ENCODE data around the gene DDX31.

The DDX31 gene

DNA sequence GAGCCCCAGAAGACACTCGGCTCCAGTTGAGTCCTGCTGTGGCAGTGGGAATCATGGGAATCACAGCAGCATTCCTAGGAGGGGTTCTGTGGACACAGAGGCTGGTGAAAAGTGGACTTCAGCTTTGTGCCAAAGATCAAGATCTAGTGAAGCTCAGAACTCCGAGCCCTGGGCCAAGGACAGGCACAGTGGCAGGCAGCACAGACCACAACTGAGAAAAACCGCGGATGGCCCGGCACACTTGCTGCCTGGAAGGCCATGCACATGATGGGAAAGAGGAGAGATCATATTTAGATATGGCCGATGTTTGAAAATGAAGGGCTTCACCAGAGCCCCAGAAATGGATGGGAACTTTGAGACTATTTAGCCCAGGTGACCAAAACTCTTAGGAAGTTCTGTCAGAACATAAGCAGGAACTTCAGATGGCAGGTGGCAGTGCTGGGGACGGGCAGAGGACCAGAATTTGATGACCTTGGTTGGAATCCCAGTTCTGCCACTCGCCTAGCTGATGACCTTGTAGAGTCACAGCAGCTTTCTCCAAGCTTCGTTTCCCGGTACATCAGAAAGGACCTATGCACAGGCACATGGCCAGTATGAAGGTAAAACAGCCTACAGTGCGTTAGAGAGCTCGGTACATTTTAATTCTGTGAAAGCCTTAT is 69.3 kb downstream of the DDX31 start:
- FAIRE-seq (no peak), DNase-seq (ENCODE audit: insufficient read length, low spot score) (no peak)

DNA sequence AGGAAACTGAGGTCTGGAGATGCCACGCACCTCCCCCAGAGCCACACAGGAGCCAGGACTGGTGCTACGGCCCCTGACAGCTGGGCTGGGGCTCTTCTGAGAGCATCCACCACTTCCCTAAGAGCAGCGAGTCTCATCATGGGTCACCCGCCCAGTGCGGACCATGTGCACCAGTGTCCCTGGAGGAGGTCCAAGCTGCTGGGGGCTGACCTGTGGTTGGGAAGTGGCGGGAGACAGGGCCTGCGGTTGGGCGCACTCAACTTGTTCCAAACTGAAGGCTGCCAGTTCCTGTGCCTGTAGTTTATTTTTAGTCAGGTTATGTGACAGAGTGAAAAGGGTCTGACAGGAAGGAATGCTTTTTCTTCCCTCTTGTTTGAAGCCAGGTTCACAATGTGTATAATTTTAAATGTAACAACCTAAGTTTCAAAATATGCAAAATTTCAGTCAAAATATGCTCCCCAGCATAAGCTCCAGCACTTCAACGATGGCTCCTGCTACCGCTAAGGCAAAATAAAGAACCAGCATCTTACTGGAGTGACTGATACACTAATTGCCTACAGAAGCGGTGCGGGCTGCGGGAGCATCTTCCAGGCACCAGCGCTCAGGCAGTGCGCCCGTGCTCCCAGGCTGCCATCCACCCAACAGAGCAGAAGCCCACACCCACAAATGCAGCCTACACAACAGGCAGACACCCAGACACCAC is 72.6 kb downstream of the DDX31 start:
- no peak for DNase-seq (ENCODE audit: insufficient read length, low spot score)
- FAIRE-seq, result no peak

DNA sequence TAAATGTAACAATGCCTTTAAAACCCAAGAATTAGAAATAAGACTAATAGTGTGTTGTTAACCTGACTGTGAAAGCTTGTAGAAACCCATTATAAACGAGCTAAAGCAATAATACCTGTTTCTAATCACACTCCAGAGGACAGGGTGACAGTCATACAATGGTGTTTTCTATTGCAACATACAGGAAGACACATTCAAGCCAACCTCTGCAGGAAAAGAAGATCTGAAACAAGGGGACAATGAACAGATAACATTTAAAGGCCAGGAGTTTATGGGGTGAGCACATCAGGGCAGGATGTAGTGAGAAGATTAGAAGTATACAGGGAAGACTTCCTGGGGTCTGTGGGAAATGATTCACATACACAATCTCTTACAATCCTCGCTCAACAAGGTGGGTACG is 73.6 kb downstream of the DDX31 start:
- DNase-seq (ENCODE audit: insufficient read length, low spot score) (no peak), FAIRE-seq (no peak)

DNA sequence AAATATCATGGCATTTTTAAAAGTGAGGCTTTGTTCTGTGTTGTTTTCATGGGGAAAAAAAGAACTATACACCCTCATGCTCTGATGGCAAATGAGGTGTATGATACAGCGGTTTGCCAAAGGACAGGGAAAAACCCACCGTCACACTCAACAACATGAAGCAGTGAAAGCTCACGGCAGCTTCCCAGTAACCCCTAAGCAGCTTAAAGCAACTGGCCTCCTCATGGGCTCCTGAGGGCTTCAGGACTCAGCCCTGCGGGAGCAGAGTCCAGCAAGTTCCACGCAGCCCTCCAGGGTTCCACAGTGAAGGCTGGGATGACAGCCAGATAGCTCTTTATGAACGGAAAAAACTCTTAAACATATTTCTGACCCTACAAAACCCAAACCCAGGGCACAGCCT is 74.5 kb downstream of the DDX31 start:
- no peak for DNase-seq (ENCODE audit: insufficient read length, low spot score)

DNA sequence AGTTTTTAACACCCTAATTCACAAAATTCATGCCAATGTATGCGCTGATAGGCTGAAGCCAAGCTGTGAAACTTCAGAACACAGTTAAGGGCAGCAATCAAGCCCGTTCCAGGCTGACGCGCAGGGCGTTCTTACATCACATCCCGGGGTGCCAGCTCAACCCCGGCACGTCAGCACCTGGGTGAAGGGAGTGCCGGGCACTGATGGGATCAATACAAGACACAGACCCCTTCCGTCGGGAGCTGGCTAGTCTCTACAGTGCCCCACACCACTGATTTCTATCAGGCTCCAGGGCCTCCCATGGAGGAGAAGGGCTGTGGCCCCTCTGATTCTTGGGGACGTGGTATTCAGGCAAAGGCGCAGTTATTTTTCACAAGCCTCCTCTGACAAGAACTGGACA is 75.4 kb downstream of the DDX31 start:
- no peak for FAIRE-seq

More for the DNA sequence above, 74.5 kb downstream of the DDX31 start:
- no peak for FAIRE-seq

DNA sequence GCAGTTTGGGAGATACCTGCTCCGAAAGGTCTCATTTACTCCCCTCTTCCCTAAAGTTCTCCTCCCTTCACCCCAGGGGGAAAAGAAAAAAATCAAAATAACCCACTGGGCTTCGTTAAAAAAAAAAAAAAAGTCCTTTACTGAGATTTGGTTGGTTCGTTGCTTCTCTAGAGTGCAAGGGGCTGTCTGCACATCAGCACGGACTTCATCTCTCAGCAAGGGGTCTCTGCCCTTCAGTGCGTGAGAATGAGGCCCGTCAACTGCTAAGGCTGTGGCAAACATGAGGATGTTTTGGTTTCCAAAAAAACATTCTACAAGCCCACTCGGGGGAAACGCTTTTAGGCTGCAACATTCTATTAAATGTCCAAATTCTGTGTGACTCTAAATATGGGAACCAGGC is 77.3 kb downstream of the DDX31 start:
- no peak for FAIRE-seq
- DNase-seq (ENCODE audit: insufficient read length, low spot score), result no peak

More for the DNA sequence above, 75.4 kb downstream of the DDX31 start:
- no peak for DNase-seq (ENCODE audit: insufficient read length, low spot score)

DNA sequence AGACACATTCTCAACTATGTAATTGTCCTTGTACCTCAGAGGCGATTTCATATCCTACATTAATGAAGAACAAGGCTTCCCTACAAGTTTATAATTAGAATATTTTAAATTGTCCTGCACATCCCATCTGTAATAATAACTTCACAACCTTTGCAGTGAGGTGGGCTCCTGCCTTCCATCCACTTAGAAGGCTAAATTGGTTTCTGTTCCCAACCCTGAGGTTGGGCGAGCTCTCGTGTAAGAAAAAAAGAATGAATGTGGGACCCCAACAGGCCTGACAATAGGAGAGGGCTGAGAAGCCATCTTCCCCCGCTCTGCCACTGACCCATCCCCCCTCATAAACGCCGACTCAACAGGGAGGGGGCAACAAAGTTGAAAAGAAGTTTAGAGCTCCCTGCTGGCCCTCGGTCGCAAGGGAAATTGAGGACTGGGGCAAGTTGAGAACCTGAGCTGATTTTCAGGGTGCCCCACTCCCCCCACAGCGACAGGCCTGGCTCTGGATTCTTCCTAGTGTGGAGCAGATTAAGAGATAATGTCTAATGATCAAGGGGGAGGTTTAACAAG is 78.0 kb downstream of the DDX31 start:
- DNase-seq (ENCODE audit: insufficient read length, low spot score), result no peak
- no peak for FAIRE-seq

DNA sequence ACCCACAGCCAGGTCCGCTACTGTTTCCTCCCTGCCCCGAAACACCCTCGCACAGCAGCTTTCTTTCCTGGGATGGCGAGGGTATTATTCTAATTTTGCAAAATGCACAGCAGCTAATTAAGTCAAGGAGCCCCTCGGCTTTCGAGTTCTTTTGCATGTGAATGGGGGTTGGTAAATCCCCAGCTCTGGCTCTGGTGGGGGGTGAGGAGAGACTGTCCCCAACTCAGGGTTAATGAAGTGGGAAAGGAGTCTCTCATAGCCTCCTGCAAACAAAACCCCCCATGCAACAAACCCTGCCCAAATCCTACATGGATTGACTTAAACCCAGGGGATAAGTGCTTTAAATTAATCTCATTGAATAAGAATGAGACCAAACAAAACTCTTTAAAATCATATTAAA is 78.5 kb downstream of the DDX31 start:
- FAIRE-seq (no peak), DNase-seq (ENCODE audit: insufficient read length, low spot score) (no peak)

DNA sequence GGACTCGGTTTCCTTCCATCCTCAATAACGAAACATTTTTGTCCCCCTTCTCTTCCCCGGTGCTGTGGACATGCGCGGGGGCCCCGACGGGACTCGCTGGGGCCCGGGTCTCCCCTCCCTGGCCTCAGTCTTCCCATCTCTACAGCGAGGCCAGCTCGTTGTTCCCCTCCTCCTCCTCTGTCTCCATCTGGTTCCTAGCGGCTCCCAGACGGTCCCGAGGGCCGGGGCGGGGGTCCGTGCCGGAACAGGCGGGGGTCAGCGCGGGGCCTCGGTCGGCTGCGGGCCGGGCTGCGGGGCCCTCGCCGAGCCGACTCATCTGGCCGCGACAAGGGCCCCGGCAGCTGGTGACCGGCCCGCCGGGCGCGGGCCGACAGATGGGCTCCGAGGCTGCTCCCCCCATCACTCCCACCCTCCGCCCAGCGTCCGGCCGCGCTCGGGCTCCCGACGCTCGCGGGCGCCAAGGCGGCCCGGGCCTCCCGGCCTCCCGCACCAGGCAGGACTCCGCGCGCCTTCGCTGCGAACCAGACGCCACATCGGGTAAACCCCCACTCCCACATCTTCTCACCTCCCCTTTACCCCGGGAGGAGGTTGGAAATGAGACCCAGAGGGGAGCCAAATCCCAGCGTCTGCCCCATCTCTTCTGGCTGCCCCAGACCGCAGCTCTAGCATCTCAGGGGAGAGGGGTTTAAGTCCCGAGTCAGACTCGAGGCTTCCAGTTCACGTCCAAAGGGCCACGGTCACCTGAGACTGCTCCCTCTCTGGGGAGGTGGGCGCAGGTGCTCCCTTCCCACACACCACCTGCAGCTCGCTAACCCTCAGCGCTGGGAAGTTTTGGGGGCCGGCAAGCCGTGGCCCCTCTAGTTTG is 79.2 kb downstream of the DDX31 start:
- FAIRE-seq (no peak), DNase-seq (ENCODE audit: insufficient read length, low spot score) (no peak)

DNA sequence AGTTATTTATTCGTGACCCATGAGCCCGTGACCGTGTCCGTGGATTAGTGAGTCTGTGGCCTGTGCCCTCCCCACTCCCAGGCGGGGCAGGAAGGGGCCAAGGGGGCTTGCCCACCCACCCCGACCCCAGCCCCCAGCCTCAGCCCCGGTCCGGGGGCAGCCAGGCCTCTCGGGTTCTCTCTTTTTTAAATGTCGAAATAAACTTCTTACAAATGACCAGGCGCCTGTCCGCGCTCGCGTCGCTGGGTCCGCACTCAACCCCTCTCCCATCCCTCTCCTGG is 79.8 kb downstream of the DDX31 start:
- FAIRE-seq, result no peak
- no peak for DNase-seq (ENCODE audit: insufficient read length, low spot score)

DNA sequence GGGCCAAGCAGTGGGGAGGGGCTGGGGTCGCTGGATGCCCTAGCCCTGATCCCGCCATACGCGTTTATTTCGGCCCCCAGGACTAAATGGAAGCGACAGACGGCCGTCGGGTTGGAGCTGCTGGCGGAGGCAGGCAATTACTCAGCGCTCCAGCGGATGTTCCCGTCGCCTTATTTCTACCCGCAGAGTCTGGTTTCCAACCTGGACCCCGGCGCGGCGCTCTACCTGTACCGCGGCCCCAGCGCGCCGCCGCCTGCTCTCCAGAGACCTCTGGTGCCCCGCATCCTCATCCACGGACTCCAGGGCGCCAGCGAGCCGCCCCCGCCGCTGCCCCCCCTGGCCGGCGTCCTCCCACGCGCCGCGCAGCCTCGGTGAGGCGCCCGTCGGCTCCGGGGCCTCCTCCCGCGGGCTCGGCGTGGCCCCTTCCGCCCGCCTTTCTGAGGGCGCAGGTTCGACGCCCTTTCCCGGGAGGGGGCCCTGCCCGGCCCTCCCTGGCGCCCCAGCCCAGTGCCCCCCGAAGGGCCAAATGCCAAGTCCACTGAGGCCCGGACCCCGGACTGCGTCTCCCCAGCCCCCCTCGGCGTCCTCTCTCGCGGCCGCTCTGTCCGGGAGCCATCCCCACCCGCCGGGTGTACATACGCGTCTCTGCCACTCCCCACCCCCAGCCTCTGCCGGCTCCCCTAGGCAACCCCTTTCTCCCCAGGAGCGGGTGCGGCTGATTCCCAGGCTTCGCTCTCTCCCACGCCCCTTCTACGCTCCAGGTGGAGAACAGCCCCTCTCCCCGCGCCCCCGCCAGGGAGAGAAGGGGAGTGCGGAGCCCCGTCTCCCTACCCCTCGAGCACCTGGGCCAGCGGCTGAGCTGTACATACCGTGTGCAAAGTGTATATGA is 80.4 kb downstream of the DDX31 start:
- no peak for FAIRE-seq
- no peak for DNase-seq (ENCODE audit: insufficient read length, low spot score)

DNA sequence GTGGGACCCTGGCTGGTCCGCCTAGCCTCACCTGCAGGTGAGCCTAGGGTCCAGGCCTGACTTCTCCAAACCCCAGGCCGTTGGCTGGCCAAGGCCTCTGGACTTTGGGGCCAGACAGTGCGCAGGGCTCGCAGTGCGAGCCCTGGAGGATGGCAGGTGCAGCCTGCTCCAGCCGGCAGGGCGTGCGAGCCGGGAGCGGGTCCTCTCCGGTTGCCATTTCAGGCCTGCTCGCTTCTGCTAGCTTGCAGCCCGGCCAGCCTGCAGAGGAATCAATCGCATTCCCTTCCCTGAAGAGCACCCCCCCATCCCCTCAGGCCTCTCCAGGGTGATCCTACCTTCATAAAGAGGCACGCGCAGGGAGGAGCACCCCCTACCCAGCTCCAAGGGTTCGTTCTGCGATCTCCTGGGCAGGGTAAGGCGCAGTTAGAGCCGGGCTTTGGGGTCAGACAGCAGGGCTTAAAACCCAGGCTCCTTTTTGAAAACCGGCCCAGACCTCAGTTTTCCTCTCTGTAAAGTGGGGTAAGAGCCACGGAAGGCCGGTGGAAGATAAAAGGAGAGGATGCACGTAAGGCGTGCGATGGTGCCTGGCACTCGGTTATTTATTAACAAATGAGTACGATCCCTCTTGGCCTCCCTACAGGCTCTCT is 81.2 kb downstream of the DDX31 start:
- FAIRE-seq (no peak), DNase-seq (ENCODE audit: insufficient read length, low spot score) (no peak)

DNA sequence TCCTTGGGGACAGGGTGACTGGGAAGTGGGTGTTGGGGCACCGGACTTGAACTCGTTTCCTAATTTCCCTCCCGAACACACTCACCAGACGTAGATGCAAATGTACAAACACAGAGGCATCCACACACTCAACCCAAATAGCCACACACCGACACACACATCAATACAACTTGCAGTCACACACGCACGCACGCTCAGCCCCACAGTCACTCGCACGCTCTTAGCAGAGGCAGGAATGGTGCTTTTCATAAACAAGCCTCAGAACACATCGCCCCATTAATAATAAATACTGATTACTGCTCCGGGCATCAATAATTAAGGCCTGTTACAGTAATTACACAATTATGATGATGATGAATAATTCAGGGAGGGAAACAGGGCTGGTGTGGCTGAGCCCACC is 81.7 kb downstream of the DDX31 start:
- DNase-seq (ENCODE audit: insufficient read length, low spot score), result no peak
- no peak for FAIRE-seq

DNA sequence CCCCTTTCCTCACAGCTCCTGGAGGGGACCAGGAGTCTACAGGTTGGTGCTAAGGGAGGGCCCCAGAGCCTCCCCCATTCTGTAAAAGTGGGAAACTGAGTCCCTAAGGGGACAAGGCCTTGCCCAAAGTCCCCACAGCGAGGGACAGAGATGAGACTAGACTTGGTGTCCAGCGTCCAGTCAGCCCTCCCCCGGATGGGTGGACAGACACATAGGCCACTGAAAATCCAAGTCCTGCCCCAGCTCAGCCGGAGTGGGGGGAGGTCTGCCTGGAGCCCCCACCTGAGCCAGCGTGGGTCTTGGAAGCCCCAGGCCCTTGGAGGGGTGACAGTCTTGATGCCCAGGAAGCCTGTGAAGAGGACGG is 82.2 kb downstream of the DDX31 start:
- DNase-seq (ENCODE audit: insufficient read length, low spot score), result no peak
- no peak for FAIRE-seq

DNA sequence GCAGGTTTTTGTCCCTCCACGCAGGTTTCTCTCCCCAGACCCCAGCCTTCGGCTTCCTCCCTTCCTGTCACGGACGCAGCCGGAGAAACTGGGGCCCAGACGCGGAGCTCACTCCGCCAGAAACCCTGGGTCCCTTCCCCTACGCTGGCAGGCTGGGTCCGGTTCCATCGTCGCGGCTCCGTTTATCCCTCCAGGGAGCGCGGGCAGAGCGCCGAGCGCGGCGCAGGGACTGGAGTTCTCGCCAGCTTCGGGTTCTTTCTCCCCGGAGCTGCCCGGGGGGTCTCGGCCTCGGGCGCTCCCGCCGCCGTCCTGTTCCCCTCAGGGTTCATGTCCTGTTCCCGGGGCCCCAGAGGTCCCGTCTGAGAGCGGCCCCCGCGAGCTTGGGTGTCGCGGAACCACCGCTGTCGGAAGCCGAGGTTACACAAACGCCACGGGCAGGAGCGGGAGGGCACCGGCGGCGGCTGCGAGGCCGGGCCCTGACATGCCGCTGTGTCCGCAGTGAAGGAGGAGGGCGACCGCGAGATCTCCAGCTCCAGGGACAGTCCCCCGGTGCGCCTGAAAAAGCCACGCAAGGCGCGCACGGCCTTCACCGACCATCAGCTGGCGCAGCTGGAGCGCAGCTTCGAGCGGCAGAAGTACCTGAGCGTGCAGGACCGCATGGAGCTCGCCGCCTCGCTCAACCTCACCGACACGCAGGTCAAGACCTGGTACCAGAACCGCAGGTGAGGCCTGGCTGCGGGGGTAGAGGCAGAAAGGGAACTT is 82.8 kb downstream of the DDX31 start:
- no peak for FAIRE-seq
- DNase-seq (ENCODE audit: insufficient read length, low spot score), result no peak

DNA sequence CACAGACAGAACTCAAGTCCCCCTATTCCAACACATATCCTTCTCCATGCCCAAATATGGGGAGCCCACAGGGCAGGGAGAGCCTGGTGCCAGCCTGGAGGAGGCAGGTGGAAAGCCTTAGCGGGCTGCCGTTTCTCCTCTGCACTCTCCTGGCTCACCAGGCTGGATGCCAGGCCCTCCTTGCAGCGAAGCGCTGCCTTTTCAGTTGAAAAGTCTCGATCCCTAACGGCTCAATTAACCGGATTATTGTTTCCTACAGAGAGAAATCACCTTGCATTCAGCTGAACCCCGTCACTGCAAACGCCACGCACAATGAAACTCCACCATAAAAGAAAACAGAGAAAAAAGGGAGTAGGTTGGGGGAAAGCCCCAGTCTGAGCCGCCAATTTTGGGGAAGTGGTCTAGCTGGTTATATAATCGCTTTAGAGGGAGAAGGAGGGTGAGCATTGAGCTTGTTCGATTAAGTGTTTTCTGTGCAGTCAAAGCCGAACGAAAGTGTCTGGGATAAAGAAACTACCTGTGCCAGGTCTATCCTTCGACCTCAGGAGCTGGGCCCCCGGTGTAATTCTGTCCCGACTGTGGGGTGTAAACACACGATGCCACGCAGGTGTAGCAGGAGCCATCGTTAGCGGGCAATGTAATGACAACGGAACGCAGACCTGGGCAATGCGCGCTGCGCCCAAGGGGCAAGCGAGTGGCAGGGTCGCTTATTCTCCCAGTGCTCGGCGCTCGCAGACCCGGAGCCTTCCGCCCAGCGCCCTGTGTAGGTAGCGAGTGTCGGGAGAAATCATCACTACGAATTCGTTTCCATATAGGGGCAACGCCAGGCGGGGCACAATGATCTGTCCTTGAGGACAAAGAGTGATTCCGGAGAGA is 83.6 kb downstream of the DDX31 start:
- DNase-seq (ENCODE audit: insufficient read length, low spot score) (no peak), FAIRE-seq (no peak)

DNA sequence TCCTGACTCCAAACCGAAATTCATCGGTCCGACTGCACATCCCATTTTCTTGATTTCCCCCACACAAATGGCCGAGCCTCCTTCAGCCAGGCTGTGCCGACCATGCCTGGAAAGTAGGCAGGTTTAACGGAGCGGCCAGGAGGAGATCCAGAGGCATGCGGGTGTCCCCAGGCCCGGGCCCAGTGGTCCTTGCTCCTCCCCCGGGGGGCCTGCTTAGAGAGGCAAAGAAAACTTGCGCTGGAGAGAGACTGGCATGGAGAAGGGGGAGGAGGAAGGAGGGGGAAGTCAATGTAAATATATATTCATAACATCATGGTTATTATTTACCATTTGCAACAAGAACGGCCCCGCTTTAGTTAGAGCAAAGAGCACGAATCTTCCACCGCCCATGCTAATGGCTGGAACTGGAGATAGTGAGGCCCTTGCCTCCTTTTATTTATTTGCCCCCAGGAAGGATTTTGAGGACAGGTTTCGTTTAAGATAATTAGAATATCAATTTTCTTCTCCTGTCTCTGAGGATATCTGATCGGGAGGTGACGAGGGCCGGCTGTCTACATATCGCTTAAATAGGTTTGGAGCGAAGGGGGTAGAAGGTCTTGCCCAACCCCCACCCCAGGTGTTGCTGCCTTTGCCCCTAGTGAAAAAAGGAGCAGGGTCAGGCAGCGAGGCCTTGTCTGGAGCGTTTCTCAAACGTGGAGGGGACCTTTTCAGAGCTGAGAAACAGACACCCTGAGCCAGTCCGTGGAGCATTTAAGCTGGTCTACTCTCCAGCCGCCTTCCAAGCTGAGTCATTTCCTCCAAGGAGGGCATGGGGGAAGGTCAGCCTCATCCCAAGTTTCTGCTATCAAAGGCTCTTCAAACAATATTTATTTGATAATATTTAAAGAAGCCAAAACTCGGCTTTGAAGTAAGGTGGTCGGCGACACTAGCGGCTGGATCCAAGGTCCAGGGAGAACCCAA is 84.9 kb downstream of the DDX31 start:
- DNase-seq (ENCODE audit: insufficient read length, low spot score) (peak; percentile 36), FAIRE-seq (no peak)
